ENCODE results near the gene ATP2B3.
A peak's percentile ranks its signal among the peaks of the same experiment; 100 is the strongest.

ATP2B3 gene

GRCh38 chrX:153517946-153518834 lies 748 bp downstream of the ATP2B3 start:
- no peak for TF ChIP-seq ZNF274 (IDR thresholded peaks at IDR 0.05; ENCODE audit: low read depth, low read length)
- peak; percentile 71 for TF ChIP-seq SUZ12 (IDR thresholded peaks at IDR 0.05; ENCODE audit: extremely low read depth, insufficient read depth, insufficient read length)
- DNase-seq (ENCODE audit: low read depth, low spot score), result no peak
- Histone ChIP-seq H3K36me3 (ENCODE audit: insufficient read depth, insufficient read length, low read length) (no peaks in the 10 kb centered on the region), H3K27me3 (ENCODE audit: insufficient read depth, insufficient read length) (peaks cover 41% of the 10 kb centered on the region), H3K9me3 (ENCODE audit: insufficient read depth, low read length) (no peaks in the 10 kb centered on the region), H3K4me3 (ENCODE audit: insufficient read length, low read depth) (peak overlapping the region; percentile 32), H3K4me1 (ENCODE audit: insufficient read depth, insufficient read length) (no peaks in the 10 kb centered on the region), H3K9ac (ENCODE audit: insufficient read length, low read depth) (no peak overlapping the region)

DNA sequence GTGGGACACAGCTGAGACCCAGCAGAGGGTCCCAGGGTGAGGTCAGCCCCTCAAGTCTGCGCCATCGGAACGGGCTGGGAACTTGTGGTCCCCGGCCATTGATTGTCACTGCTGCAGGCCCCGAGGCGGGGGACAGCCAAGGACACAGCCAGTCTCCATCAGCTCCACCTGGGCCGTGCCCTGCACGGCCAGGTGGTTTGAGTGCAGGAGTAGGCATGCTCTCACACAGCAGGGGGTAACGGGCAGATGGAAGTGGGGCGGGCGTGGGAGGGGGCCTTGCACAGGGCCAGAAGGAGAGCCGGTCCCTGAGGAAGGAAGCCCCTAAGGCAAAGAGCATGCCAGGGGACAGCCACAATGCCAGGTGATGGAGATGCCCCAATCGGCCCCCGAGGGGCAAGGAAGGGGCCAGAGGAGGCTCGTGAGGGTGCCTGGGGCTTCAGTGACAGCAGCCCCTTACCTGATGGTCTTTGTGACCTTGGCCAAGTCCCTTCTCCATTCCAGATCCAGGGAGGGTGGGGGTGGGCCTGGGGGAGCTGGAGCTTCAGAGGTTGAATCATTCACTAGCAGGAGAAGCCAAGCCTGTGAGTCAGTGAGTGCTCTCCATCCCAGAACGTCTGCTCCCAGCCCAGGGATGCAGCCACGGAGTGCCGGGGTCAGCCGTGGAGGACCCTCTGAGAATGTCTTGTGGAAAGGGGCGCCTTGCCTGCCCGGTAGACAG lies 2.3 kb downstream of the ATP2B3 start:
- Histone ChIP-seq H3K27me3 (ENCODE audit: insufficient read depth, insufficient read length) (peaks cover 39% of the 10 kb centered on the region), H3K9ac (ENCODE audit: insufficient read length, low read depth) (no peak overlapping the region), H3K4me3 (ENCODE audit: insufficient read length, low read depth) (no peak overlapping the region), H3K36me3 (ENCODE audit: insufficient read depth, insufficient read length, low read length) (no peaks in the 10 kb centered on the region), H3K9me3 (ENCODE audit: insufficient read depth, low read length) (no peaks in the 10 kb centered on the region), H3K4me1 (ENCODE audit: insufficient read depth, insufficient read length) (no peaks in the 10 kb centered on the region)
- DNase-seq (ENCODE audit: low read depth, low spot score), result no peak
- no peak for TF ChIP-seq ZNF274 (IDR thresholded peaks at IDR 0.05; ENCODE audit: low read depth, low read length)
- TF ChIP-seq SUZ12 (IDR thresholded peaks at IDR 0.05; ENCODE audit: extremely low read depth, insufficient read depth, insufficient read length), result no peak
- TF ChIP-seq YY1 (IDR thresholded peaks at IDR 0.05; ENCODE audit: insufficient read depth, insufficient read length), result no peak

GRCh38 chrX:153520287-153520917 lies 3.0 kb downstream of the ATP2B3 start:
- TF ChIP-seq YY1 (IDR thresholded peaks at IDR 0.05; ENCODE audit: insufficient read depth, insufficient read length), result no peak
- no peak for TF ChIP-seq ZNF274 (IDR thresholded peaks at IDR 0.05; ENCODE audit: low read depth, low read length)
- TF ChIP-seq SUZ12 (IDR thresholded peaks at IDR 0.05; ENCODE audit: extremely low read depth, insufficient read depth, insufficient read length), result no peak

GRCh38 chrX:153521034-153521433 lies 3.6 kb downstream of the ATP2B3 start:
- no peak overlapping the region for H3K4me3 ChIP-seq (ENCODE audit: insufficient read length, low read depth)
- TF ChIP-seq ZNF274 (IDR thresholded peaks at IDR 0.05; ENCODE audit: low read depth, low read length), result no peak
- no peak for TF ChIP-seq YY1 (IDR thresholded peaks at IDR 0.05; ENCODE audit: insufficient read depth, insufficient read length)
- TF ChIP-seq SUZ12 (IDR thresholded peaks at IDR 0.05; ENCODE audit: extremely low read depth, insufficient read depth, insufficient read length), result no peak
- no peak for DNase-seq (ENCODE audit: low read depth, low spot score)
- no peaks in the 10 kb centered on the region for H3K4me1 ChIP-seq (ENCODE audit: insufficient read depth, insufficient read length)
- peaks cover 32% of the 10 kb centered on the region for H3K27me3 ChIP-seq (ENCODE audit: insufficient read depth, insufficient read length)
- H3K9me3 ChIP-seq (ENCODE audit: insufficient read depth, low read length), result no peaks in the 10 kb centered on the region
- no peaks in the 10 kb centered on the region for H3K36me3 ChIP-seq (ENCODE audit: insufficient read depth, insufficient read length, low read length)
- no peak overlapping the region for H3K9ac ChIP-seq (ENCODE audit: insufficient read length, low read depth)

More at GRCh38 chrX:153520287-153520917, 3.0 kb downstream of the ATP2B3 start:
- Histone ChIP-seq H3K36me3 (ENCODE audit: insufficient read depth, insufficient read length, low read length) (no peaks in the 10 kb centered on the region), H3K4me1 (ENCODE audit: insufficient read depth, insufficient read length) (no peaks in the 10 kb centered on the region), H3K27me3 (ENCODE audit: insufficient read depth, insufficient read length) (peaks cover 37% of the 10 kb centered on the region), H3K9me3 (ENCODE audit: insufficient read depth, low read length) (no peaks in the 10 kb centered on the region), H3K4me3 (ENCODE audit: insufficient read length, low read depth) (no peak overlapping the region), H3K9ac (ENCODE audit: insufficient read length, low read depth) (no peak overlapping the region)
- DNase-seq (ENCODE audit: low read depth, low spot score), result no peak

DNA sequence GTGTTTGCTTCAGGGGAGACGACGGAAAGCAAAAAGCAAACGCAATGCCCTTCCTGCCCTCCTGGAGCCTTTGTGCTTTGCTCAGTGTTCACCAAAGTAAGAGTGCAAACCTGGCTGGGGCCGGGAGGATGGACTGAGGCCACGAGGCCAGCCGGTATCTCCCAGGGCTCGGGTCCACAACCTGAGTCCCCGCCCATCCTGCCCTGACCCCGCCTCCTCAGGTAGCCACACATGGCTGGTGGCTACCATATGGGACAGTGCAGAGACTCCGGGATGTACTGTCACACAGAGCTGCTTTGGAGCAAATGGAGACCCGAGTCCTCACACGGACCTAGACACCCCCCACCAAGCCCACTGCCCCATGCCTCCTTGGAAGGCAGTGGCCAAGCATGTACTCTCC lies 4.8 kb downstream of the ATP2B3 start:
- no peaks in the 10 kb centered on the region for H3K4me1 ChIP-seq (ENCODE audit: insufficient read depth, insufficient read length)
- TF ChIP-seq ZNF274 (IDR thresholded peaks at IDR 0.05; ENCODE audit: low read depth, low read length) (no peak), YY1 (IDR thresholded peaks at IDR 0.05; ENCODE audit: insufficient read depth, insufficient read length) (no peak), SUZ12 (IDR thresholded peaks at IDR 0.05; ENCODE audit: extremely low read depth, insufficient read depth, insufficient read length) (no peak)
- H3K9me3 ChIP-seq (ENCODE audit: insufficient read depth, low read length), result no peaks in the 10 kb centered on the region
- H3K4me3 ChIP-seq (ENCODE audit: insufficient read length, low read depth), result no peak overlapping the region
- no peaks in the 10 kb centered on the region for H3K36me3 ChIP-seq (ENCODE audit: insufficient read depth, insufficient read length, low read length)
- H3K9ac ChIP-seq (ENCODE audit: insufficient read length, low read depth), result no peak overlapping the region
- peaks cover 20% of the 10 kb centered on the region for H3K27me3 ChIP-seq (ENCODE audit: insufficient read depth, insufficient read length)
- DNase-seq (ENCODE audit: low read depth, low spot score), result no peak

GRCh38 chrX:153523269-153523668 lies 5.8 kb downstream of the ATP2B3 start:
- TF ChIP-seq YY1 (IDR thresholded peaks at IDR 0.05; ENCODE audit: insufficient read depth, insufficient read length), result no peak
- no peak for TF ChIP-seq SUZ12 (IDR thresholded peaks at IDR 0.05; ENCODE audit: extremely low read depth, insufficient read depth, insufficient read length)
- TF ChIP-seq ZNF274 (IDR thresholded peaks at IDR 0.05; ENCODE audit: low read depth, low read length), result no peak
- Histone ChIP-seq H3K9ac (ENCODE audit: insufficient read length, low read depth) (no peak overlapping the region), H3K36me3 (ENCODE audit: insufficient read depth, insufficient read length, low read length) (no peaks in the 10 kb centered on the region), H3K4me1 (ENCODE audit: insufficient read depth, insufficient read length) (no peaks in the 10 kb centered on the region), H3K27me3 (ENCODE audit: insufficient read depth, insufficient read length) (peaks cover 13% of the 10 kb centered on the region), H3K4me3 (ENCODE audit: insufficient read length, low read depth) (no peak overlapping the region), H3K9me3 (ENCODE audit: insufficient read depth, low read length) (no peaks in the 10 kb centered on the region)
- DNase-seq (ENCODE audit: low read depth, low spot score), result no peak

- DNase-seq (ENCODE audit: low read depth, low spot score), result no peak
- no peaks in the 10 kb centered on the region for H3K4me1 ChIP-seq (ENCODE audit: insufficient read depth, insufficient read length)
- no peaks in the 10 kb centered on the region for H3K36me3 ChIP-seq (ENCODE audit: insufficient read depth, insufficient read length, low read length)
- no peak overlapping the region for H3K9ac ChIP-seq (ENCODE audit: insufficient read length, low read depth)
- TF ChIP-seq YY1 (IDR thresholded peaks at IDR 0.05; ENCODE audit: insufficient read depth, insufficient read length) (no peak), ZNF274 (IDR thresholded peaks at IDR 0.05; ENCODE audit: low read depth, low read length) (no peak), SUZ12 (IDR thresholded peaks at IDR 0.05; ENCODE audit: extremely low read depth, insufficient read depth, insufficient read length) (no peak)
- no peaks in the 10 kb centered on the region for H3K9me3 ChIP-seq (ENCODE audit: insufficient read depth, low read length)
- H3K27me3 ChIP-seq (ENCODE audit: insufficient read depth, insufficient read length), result peaks cover 4% of the 10 kb centered on the region
- no peak overlapping the region for H3K4me3 ChIP-seq (ENCODE audit: insufficient read length, low read depth)
Measured at GRCh38 chrX:153524234-153524633, 6.8 kb downstream of the ATP2B3 start.

All from NT2/D1 (cell line).